K562 (cell line): ENCODE measurements around the gene RESF1. TPM values are rescaled to one million over a fixed set of nuclear protein-coding genes. Genes with fewer than 3 reads are reported as not detected.

ENCODE experiments used
- ASH1L ChIP-seq: fragments of 450-650 bp; IDR thresholded peaks from 2 replicates; pipeline ENCODE4 v1.6.1; 2018; ENCODE audit warnings: borderline replicate concordance, mild to moderate bottlenecking, low read depth; ENCODE audit not compliant: partially characterized antibody
- BDP1 ChIP-seq: IDR thresholded peaks from 3 replicates; pipeline ENCODE4 v1.6.1; 2011; ENCODE audit not compliant: insufficient read length, insufficient read depth
- CEBPB ChIP-seq: fragments of 450-650 bp; IDR thresholded peaks from 2 replicates; pipeline ENCODE4 v1.6.1; 2016; ENCODE audit warnings: missing genetic modification characterization, missing compliant biosample characterization
- DMBX1 ChIP-seq: fragments of 250-450 bp; sonication (Bioruptor Pico); IDR thresholded peaks from 2 replicates; pipeline ENCODE4 v1.8.0; 2022; ENCODE audit warnings: inconsistent platforms, mild to moderate bottlenecking, moderate library complexity, borderline replicate concordance
- EP400 ChIP-seq: fragments of 450-650 bp; IDR thresholded peaks from 2 replicates; pipeline ENCODE4 v1.6.1; 2017; ENCODE audit warnings: antibody characterized with exemption, mild to moderate bottlenecking, moderate library complexity
- HNRNPUL1 ChIP-seq: fragments of 200-400 bp; formaldehyde crosslinking; IDR thresholded peaks from 2 replicates; pipeline ENCODE4 v1.6.1; 2017; ENCODE audit warnings: low read length
- ILF3 ChIP-seq: fragments of 450-650 bp; IDR thresholded peaks from 2 replicates; pipeline ENCODE4 v1.6.1; 2018; ENCODE audit warnings: antibody characterized with exemption, mild to moderate bottlenecking, moderate library complexity, borderline replicate concordance
- KLF13 ChIP-seq: fragments of 450-650 bp; IDR thresholded peaks from 2 replicates; pipeline ENCODE4 v1.6.1; 2016; ENCODE audit warnings: missing genetic modification characterization, low read depth, mild to moderate bottlenecking, missing compliant biosample characterization, moderate library complexity, borderline replicate concordance
- MAFF ChIP-seq: IDR thresholded peaks from 2 replicates; pipeline ENCODE4 v1.6.1; 2012; ENCODE audit warnings: low read length, improper control_type of control experiment
- PTRF ChIP-seq: fragments of 450-650 bp; IDR thresholded peaks from 2 replicates; pipeline ENCODE4 v1.6.1; 2016; ENCODE audit warnings: mild to moderate bottlenecking, missing genetic modification characterization, missing compliant biosample characterization
- TCF7L2 ChIP-seq: fragments of 150-350 bp; IDR thresholded peaks from 2 replicates; pipeline ENCODE4 v1.6.1; 2016; ENCODE audit warnings: low read depth, mild to moderate bottlenecking, low read length, moderate library complexity
- ZFP30 ChIP-seq: fragments of 250-450 bp; sonication (Bioruptor Pico); IDR thresholded peaks from 2 replicates; pipeline ENCODE4 v1.8.0; 2022; ENCODE audit warnings: moderate library complexity, mild to moderate bottlenecking, inconsistent platforms, borderline replicate concordance
- ZNF212 ChIP-seq: fragments of 450-650 bp; formaldehyde crosslinking; IDR thresholded peaks from 2 replicates; pipeline ENCODE4 v1.4.0; 2020; ENCODE audit warnings: mild to moderate bottlenecking
- ZNF3 ChIP-seq: fragments of 250-450 bp; sonication (Bioruptor Pico); IDR thresholded peaks from 2 replicates; pipeline ENCODE4 v1.5.0; 2021; ENCODE audit warnings: mild to moderate bottlenecking, moderate library complexity
- ZNF354B ChIP-seq: fragments of 250-450 bp; sonication (Bioruptor Pico); IDR thresholded peaks from 2 replicates; pipeline ENCODE4 v1.4.0; 2020
- ZNF444 ChIP-seq: fragments of 250-450 bp; sonication (Bioruptor Pico); IDR thresholded peaks from 2 replicates; pipeline ENCODE4 v1.4.0; 2020; ENCODE audit warnings: mild to moderate bottlenecking, moderate library complexity
- ZNF699 ChIP-seq: fragments of 250-450 bp; sonication (Bioruptor Pico); IDR thresholded peaks from 2 replicates; pipeline ENCODE4 v1.8.0; 2021; ENCODE audit warnings: mild to moderate bottlenecking, moderate library complexity; ENCODE audit not compliant: insufficient replicate concordance
- ZNF707 ChIP-seq: fragments of 250-450 bp; sonication (Bioruptor Pico); conservative IDR thresholded peaks from 2 replicates; pipeline ENCODE4 v1.8.0; 2022; ENCODE audit warnings: inconsistent platforms, mild to moderate bottlenecking, moderate library complexity
- polyA plus RNA-seq, 8 experiments: library from polyadenylated mRNA; depleted of rRNA in 4 of 8; stranded (reverse) in 5 of 8; unstranded in 3 of 8; fragments of >200 nt; fragmentation: Nextera tagmentation in 2 of 8; fragmentation: Illumina TruSeq in 1 of 8; extraction: Ambion mirVana in 2 of 8; extraction: Trizol in 1 of 8; gene quantifications; 2 replicates each; pipeline versions ENCODE4 v1.2.1 to v1.2.3, GENCODE V29; 2011 to 2014; ENCODE audit warnings: inconsistent platforms in 1 of 8, missing spikeins in 1 of 8
- total RNA-seq, 7 experiments: library from RNA; depleted of rRNA in 6 of 7; stranded (reverse); fragments of >200 nt in 6 of 7; fragmentation: Illumina TruSeq in 2 of 7; extraction: Trizol in 2 of 7; gene quantifications; 2 replicates each; pipeline versions ENCODE4 v1.2.1 to v1.2.3, GENCODE V29; 2011 to 2021; ENCODE audit warnings: low replicate concordance in 1 of 7
- TF ChIP-seq, protein P1 (sequence below): sonication (generic); formaldehyde crosslinking; IDR thresholded peaks from 2 replicates; pipeline ENCODE4 v1.8.0; 2022; ENCODE audit warnings: mild to moderate bottlenecking, missing genetic modification reagents
- TF ChIP-seq, protein P2 (sequence below): fragments of 200-800 bp; sonication (Bioruptor generic); IDR thresholded peaks from 2 replicates; pipeline ENCODE4 v1.6.1; 2016; ENCODE audit warnings: missing genetic modification characterization, missing compliant biosample characterization
- TF ChIP-seq, protein P3 (sequence below): fragments of 250-450 bp; sonication (Bioruptor Pico); IDR thresholded peaks from 2 replicates; pipeline ENCODE4 v1.9.0; 2021; ENCODE audit warnings: mild to moderate bottlenecking, inconsistent platforms

Gene RESF1
- total and polyA plus RNA-seq, 9 of the 15 experiments (the other 6 are each of a cell fraction or from before 2014, with no cell fraction given): 21.5 to 121 (median 53.6) TPM

DNA sequence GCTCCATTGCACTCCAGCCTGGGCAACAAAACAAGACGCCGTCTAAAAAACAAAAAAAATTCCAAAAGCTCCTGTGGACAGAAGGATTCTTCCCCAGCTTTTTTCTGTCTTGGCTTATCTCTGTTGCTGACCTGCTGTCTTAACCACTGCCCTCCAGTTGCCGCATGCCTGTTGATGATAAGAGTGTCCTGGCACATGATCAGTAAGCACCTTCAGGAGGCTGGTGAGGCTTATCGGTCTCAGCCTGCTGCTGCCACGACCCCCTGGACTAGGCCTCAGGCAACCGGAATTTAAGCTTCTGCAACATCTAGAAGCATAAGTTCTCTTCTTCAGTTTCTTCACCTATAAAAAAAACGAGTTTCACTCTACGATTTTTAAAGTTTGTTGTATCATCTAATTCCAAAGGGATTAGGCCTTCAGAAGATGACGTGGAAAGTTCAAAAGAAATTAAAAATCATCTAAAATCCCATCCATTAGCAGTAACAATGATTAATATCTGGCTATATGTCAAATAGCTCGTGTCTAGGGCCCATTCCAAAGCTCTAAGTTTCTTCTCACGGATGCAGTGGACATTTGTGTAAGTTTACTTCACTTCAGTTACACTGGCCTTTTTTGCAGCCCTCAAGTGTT is 46.4 kb downstream of the RESF1 start (continued):
- TF ChIP-seq, protein P1, sequence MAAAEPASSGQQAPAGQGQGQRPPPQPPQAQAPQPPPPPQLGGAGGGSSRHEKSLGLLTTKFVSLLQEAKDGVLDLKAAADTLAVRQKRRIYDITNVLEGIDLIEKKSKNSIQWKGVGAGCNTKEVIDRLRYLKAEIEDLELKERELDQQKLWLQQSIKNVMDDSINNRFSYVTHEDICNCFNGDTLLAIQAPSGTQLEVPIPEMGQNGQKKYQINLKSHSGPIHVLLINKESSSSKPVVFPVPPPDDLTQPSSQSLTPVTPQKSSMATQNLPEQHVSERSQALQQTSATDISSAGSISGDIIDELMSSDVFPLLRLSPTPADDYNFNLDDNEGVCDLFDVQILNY (CRISPR knock-in tag): no peak
- no peak for TF ChIP-seq BDP1
- TF ChIP-seq EP400: peak; percentile 65
- 0 out of 2 replicates have a peak, but pooled peaks have one; percentile 9 for TF ChIP-seq CEBPB (tag)
- TF ChIP-seq, protein P2, sequence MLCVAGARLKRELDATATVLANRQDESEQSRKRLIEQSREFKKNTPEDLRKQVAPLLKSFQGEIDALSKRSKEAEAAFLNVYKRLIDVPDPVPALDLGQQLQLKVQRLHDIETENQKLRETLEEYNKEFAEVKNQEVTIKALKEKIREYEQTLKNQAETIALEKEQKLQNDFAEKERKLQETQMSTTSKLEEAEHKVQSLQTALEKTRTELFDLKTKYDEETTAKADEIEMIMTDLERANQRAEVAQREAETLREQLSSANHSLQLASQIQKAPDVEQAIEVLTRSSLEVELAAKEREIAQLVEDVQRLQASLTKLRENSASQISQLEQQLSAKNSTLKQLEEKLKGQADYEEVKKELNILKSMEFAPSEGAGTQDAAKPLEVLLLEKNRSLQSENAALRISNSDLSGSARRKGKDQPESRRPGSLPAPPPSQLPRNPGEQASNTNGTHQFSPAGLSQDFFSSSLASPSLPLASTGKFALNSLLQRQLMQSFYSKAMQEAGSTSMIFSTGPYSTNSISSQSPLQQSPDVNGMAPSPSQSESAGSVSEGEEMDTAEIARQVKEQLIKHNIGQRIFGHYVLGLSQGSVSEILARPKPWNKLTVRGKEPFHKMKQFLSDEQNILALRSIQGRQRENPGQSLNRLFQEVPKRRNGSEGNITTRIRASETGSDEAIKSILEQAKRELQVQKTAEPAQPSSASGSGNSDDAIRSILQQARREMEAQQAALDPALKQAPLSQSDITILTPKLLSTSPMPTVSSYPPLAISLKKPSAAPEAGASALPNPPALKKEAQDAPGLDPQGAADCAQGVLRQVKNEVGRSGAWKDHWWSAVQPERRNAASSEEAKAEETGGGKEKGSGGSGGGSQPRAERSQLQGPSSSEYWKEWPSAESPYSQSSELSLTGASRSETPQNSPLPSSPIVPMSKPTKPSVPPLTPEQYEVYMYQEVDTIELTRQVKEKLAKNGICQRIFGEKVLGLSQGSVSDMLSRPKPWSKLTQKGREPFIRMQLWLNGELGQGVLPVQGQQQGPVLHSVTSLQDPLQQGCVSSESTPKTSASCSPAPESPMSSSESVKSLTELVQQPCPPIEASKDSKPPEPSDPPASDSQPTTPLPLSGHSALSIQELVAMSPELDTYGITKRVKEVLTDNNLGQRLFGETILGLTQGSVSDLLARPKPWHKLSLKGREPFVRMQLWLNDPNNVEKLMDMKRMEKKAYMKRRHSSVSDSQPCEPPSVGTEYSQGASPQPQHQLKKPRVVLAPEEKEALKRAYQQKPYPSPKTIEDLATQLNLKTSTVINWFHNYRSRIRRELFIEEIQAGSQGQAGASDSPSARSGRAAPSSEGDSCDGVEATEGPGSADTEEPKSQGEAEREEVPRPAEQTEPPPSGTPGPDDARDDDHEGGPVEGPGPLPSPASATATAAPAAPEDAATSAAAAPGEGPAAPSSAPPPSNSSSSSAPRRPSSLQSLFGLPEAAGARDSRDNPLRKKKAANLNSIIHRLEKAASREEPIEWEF (CRISPR knock-in tag): no peak
- TF ChIP-seq PTRF (tag): no peak
- no peak for TF ChIP-seq HNRNPUL1
- TF ChIP-seq ASH1L: no peak
- no peak for TF ChIP-seq ZNF3 (CRISPR knock-in tag)
- TF ChIP-seq ILF3: no peak
- peak; percentile 58 for TF ChIP-seq MAFF
- 0 out of 2 replicates have a peak, but pooled peaks have one; percentile 46 for TF ChIP-seq ZNF444 (CRISPR knock-in tag)
- TF ChIP-seq ZNF212 (CRISPR knock-in tag): no peak
- TF ChIP-seq, protein P3, sequence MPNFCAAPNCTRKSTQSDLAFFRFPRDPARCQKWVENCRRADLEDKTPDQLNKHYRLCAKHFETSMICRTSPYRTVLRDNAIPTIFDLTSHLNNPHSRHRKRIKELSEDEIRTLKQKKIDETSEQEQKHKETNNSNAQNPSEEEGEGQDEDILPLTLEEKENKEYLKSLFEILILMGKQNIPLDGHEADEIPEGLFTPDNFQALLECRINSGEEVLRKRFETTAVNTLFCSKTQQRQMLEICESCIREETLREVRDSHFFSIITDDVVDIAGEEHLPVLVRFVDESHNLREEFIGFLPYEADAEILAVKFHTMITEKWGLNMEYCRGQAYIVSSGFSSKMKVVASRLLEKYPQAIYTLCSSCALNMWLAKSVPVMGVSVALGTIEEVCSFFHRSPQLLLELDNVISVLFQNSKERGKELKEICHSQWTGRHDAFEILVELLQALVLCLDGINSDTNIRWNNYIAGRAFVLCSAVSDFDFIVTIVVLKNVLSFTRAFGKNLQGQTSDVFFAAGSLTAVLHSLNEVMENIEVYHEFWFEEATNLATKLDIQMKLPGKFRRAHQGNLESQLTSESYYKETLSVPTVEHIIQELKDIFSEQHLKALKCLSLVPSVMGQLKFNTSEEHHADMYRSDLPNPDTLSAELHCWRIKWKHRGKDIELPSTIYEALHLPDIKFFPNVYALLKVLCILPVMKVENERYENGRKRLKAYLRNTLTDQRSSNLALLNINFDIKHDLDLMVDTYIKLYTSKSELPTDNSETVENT (CRISPR knock-in tag): no peak
- no peak for TF ChIP-seq ZFP30 (CRISPR knock-in tag)
- peak; percentile 98 for TF ChIP-seq DMBX1 (CRISPR knock-in tag)
- no peak for TF ChIP-seq ZNF699 (CRISPR knock-in tag)
- TF ChIP-seq ZNF354B (CRISPR knock-in tag): peak; percentile 47; the same call in 1 of the 2 replicates
- TF ChIP-seq KLF13 (tag): peak; percentile 56; the same call in 1 of the 2 replicates
- TF ChIP-seq ZNF707 (CRISPR knock-in tag): peak; percentile 62; the same call in 1 of the 2 replicates
- no peak for TF ChIP-seq TCF7L2
